Activated CD4-positive, alpha-beta T cell treated with anti-CD3 and anti-CD28 coated beads for 48 hours (primary cell): ENCODE results near the gene NSL1.

Experiments
- DNase-seq: peaks from one replicate; pipeline ENCODE4 v3.0.0-alpha.2; 2020

Gene NSL1

DNA sequence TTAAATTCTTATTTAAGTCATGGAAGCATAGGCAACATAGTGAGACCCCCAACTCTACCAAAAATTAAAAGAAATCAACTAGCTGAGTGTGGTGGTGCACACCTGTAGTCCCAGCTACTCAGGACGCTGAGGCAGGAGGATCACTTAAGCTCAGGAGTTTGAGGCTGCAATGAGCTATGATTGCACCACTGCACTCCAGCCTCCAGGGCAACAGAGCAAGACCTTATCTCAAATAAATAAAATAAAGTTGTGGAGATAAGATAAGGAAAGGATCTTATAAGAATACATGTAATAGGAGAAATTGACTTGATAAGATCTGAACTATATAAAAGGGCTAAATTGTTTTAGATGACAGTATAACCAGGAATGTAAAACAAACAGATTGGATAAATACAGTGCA, 89.7 kb downstream of the NSL1 start:
- DNase-seq = no peak

DNA sequence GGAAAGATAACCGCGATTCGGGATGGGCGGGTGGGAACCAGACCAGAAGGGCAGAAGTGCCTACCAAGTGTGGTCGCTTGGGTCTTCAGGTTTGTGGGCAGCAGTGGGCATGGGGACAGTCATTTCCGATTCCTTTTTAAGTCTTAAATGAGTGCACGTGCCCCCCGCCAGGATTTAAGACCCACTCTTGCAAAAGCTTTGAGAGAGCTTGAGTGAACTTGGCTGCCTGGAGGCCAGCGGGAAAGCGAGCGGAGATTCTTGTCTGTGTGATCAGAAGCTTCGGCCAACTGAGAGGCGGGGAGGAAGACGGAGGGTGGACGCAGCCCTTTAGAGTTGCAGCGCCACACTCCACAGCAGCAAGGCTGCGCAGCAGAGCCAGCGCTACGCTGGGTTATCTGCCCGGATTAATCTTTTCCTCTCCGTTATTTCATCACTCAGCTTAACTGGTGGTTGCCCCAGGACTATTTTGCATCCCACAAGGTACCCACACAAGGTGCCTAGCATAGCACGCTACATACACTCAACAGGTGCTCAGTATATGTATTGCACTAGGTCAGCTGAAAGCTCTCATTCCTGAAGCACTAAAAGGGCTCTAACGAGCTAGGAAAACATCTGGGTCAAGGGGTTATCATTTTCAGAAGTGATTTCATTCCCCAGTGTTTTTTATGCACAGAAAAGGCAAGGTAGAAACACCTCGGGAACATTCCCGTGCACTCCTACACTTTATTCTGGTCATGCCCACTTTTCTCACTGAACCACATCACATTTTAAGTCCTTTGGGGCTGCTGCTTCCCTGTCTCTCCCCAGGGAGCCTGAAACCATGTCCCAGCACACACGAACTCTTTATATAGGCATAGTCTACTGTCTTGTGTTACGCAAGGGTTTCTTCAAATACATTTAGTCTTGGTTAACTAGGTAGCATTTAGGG, 90.4 kb downstream of the NSL1 start:
- DNase-seq = peak; percentile 61

DNA sequence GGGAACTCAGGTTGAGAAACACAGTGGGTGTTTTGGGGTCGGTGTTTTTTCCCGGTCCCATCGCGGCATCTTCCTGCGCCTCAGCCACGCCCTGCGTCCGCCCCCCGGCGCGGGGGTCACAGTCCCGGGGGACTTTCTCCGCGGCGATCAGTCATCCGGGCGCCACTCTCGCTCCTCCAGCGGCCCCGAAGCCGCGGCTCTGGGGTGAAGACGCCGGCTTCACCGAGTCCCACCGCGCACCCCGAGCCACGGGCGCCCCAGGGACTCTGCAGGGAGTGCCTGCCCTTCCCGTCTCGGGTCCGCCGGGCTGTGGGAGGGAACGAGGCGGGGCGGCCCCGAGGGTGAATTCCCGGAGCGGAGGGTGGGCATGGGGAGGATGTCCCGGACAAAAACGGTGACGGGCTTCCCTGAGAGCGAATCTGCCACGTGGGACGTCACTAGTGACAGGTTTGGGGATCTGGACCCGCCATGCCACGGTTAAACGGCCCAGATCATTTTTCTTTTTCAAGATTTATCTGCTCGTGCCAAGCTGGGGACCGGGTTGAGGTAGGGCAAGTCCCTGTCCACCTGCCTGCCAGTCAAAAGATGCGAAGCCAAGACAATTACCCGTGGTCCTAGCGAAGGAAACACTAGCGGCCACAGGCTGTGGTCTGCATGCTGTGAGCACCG, 91.2 kb downstream of the NSL1 start:
- DNase-seq = peak; percentile 78

DNA sequence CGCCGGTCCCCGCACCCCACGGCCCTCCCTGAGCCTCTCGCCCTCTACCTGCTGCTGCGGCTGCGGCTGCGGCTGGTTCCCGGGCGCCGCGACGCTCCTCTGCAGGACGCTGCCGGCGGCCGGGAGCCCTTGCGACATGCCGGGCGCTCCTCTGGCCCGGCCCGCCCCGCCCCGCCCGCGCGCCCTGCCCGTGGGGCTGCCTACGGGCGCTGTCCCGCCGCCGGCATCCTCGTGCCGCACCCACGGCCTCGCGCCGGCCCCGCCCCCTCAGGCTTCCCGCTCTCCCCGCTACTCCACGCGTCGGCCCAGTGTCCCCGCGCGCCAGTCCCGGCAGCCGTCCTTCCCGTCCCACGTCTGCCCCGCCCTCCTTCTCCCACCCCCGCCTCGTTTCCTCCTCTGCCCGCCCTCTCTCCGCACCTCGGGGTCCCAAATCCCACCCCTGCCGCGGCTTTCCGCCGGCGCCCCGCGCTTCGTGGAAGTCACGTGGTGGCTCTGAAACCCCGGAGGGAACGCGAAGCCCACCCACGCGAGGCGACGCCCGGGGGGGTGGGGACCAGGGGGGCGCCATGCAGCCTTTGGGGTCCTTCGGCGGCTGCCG, 91.9 kb downstream of the NSL1 start, which contains the start of gene BATF3:
TSS of gene BATF3 (minus strand) at position 216 of the 598 bp plus-strand sequence. CDS start at position 138, 78 bp downstream.
- peak; percentile 78 for DNase-seq

DNA sequence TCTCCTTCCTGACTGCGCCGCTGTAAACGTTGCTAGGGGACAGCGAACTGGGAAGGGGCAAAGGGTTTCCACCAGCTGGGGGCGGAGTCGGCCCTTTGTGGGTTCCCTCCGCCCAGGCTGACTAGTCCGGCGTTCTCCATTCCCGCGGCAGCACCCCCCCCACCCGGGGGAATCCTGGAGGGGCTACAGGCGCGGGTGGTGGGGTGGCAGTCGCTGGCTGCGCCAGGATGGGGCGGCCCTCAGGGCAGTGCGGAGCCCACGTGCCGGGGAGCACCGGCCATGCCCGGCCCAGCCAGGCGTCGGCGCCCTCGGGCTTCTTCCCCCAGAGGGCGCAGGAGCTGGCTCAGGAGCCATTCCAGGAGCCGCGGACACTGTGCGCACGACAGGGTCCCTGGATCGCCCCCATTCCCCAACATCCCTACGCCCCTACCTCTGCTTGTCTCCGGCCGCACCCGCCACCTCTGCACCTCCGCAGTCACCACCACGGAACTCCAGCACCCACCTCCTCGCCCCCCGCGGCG, 92.4 kb downstream of the NSL1 start:
- DNase-seq = peak; percentile 76

DNA sequence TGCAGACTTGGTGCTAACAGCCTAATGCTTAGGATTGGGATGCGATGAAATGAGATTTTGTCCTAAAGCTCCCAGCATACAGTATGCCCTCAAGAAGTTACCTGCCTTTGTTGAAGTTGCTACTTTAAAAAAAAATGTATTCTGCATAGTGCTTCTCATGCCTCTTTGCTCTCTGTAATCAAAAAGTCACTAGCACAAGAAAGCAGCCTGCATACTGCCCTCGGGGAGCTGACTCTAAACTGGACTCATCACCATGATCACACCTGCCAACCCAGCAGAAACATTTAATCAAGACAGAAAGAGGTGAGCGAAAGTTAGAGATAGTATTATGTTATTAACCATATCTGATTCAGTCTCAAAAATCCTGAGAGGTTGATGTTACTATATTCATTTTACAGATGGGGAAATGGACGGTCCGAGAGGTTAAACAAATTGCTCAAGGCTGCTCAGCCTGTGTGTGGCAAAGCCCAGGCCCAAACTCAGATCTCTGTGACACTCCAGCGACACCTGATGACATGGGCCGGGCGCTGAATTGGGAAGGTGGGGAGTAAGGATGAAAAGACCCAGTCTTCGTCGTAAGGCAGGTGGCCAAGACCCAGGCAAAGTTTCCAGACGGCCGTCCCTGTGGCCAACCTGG, 93.0 kb downstream of the NSL1 start:
- no peak for DNase-seq

DNA sequence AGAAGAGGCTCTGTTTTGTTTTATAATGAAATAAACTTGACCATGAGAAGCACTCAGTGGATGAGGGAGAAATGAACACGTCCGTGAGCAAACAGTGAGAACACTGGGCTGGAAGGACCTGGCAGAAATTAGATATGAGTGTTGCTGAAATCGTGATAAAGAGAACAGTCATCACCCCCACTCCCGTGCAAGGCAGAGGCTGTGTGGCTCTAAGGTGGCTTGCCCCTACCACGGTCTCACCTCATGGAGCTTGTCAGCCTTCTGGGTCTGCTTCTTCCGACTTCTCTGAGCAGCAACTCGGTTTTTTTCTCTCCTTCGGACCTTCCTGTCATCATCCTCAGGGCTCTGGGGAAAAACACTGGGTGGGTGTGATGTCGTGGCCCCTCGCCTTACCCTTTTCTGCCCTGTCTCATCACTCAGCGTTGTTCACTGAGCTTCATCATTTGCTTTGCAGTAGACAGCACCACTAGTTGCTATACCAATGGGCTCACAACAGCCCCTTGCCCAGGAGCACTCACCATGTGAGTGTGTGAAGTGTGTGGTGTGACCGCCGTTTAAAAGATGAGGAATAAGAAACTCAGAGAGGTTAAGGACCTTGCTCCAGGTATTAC, 94.8 kb downstream of the NSL1 start:
- no peak for DNase-seq

DNA sequence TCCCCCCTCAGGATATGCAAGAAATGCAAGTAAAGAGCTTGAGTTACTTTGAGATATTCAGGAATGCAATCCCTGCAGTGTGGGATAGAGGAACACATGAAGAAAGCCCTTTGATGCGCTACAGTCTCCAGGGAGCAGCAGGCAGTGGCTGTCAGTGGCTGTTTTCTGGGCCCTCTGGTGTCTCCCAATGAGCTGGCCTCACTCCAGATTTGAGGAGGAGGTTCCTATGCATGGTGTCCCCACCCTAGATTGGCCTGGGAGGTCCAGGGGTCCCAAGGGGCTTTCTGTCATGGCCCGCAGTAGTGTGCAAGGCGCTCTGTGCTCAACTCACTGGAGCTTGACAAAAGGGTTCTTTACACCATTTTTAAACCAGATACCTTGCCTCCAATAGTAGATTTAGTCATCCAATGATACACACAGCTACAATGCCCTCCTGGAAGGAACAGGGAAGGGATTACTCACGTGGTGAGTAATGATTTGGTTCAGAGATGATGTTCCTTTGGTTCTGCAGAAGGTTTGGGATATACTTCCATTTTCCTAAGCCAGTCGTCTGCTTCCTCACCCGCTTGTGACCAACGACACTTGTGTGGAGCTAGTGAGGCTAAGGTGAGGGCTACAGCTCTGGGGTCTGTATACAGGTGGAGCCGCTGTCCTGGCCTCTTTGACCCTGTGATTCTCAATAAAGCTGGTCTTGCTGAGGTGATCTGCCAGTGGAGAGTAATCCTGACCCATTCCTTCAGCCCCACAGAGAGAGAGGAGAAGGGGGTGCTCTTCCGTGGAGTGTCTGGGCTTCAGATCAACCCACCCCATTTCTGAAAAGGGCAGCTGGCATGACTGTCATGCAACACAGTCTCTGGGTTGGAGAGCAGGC, 98.6 kb downstream of the NSL1 start:
- DNase-seq = no peak

DNA sequence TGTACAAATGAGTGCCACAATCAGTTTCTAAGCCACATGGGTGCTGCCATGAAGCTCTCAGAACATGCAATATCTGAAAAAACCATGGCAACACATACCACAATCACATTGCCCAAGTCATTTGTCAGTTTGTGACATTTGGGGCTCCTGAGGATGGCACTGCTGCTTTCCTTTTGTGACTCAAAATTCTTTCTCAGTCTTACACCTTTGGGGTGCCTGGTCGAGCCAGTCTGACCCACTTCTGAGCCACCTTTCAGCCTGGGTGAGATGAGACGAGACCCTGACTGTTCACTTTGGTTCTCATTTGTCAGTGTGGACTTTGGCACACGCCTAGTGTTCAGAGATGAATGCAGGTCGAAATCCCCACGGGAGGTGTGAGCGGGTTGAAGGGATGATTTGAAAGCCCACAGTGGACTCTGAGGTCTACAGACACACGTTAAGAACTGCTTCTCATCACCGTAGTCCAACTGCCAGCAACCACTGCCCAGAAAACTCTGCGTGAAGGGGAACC, 100.0 kb downstream of the NSL1 start:
- peak; percentile 53 for DNase-seq

DNA sequence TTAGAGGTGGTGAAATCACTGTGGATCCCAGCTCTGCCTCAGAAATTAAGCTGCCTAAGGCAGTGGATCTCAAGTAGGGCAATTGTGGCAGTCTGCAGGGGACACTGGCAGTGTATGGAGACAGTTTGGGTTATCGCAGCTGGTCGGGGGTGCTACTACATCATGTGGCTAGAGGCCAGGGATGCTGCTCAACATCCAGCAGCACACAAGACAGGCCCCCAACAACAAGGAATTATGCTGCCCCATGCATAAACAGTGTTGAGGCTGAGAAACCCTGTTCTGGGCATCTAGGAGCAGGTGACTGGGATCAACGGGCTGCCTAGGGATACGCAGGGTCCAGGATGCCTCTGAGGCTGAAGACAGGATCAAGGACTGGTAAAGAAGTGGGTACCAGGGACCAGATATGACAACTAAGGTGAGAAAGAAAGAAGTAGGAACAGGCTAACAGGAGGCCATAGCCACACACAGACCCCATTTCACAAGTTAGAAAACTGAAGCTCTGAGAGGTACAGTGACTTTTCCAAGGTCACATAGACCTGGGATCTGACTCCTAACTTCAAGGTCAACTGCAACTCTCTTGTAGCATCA, 100.7 kb downstream of the NSL1 start:
- DNase-seq = no peak

DNA sequence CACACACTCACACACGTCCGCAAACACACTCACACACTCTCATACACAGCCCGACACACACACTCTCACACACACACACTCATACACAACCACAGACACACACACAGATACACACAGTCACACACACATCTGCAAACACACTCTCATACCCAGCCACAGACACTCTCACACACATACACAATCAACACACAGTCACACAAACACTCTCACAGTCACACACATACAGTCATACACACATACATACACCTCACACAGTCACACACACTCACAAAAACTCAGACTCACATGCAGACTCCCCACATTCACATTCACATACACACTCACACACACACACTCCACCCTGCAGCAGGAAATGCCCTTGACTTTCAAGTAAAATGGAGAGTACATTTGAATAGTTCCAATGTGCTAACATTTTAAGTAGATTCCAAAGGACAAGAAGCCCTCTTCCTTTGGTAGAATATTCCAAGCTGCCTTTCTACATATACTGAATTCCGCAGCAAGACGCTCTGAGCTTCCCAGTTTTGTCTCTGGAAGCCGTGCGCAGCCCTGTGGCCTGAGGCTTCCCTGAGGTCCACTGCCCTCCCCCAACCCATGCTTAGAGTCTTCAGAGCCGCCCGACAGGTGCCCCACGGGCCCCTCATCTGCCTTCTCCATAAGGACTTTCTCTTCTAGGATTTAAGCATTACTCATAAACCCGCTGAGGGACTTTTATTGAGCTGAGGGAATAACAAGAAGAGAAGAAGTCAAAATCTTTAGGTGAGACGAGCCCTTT, 101.6 kb downstream of the NSL1 start:
- no peak for DNase-seq

DNA sequence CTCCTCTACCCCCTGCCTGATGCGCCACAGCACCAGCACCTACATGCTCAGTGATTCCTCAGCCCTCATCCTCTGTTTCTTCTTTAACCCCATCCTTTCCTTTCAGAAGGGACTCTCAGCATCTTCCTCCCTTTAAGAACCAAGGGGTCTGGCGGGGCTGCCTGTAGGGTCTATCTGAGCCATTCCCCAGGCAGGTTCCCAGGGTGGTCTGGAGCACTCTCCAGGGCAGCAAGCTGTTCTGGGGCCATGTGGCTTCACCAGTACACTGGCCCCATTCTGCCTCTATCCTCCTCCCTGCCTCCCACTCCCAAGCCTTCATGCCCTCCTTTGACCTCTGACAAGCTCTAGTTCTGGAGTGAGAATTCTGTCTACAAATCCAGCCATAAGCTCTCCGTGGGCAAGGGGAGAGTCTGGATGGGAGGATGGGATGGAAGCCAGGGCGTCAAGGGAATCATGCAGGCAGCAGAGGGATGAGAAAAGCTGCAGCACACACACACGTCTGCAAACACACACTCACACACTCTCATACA, 102.3 kb downstream of the NSL1 start:
- DNase-seq = no peak

DNA sequence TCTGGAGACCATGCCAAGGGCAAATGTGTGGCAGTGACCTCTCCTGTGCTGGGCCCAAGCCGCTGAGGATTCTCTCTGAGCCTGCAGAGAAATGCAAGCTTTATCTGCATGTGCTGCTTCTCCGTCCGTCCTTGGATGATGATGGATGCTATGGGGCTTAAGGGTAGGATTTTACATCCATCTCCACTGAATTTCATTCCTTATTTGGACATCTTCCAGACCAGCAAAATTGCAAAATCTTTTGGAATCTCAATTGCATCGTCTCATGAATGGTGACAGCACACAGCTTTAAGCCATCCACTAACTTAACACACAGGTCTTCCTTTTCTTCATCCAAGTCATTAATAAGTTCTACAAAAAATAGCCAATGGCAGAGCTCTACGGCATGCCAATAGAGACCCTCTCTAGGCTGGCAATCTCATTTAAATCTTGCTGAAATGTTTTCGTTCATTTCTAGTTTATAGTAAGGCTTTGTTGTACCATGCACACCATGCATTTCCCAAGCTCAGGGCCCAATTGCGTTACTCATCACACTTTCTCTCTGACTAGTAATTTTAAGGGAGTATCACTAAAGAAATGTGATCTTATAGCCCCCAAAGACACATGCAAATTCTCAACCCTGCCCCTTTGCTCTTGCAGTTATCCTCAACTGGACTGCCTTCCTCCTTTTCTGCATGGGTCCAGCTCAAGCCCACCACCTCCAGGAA, 103.1 kb downstream of the NSL1 start:
- no peak for DNase-seq

DNA sequence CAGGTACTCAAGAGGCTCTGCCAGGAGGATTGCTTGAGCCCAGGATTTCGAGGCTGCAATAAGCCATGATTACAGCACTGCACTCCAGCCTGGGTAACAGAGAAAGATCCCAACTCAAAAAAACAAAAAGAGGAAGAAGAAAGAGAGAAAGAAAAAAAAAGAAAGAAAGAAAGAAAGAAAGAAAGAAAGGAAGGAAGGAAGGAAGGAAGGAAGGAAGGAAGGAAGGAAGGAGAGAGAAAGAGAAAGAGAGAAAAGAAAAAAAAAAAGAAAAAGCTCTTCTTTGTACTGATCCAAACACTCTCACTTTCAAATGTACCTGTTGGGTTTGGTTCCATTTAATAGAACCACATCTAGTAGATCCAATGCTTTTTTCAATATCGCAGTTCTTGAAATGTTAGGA, 103.8 kb downstream of the NSL1 start:
- no peak for DNase-seq

DNA sequence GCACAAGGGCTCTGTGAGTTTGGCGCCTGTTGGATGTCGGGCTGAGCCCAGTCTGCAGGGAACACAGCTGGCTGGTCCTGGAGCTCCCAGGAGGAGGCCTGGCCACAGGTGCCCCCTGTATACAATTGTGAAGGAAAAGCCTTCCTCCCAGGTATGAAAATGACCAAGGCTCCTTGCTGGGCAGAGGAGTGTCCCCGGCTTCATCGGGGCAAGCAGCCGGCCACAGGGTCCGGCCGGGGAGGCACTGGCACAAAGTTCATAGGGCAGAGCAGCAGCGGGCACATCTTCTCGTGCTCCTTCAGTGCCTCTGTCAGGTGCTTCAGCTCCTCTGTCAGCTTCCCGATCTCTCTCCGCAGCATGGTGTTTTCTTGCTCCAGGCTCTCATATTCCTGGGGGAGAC, 105.0 kb downstream of the NSL1 start:
- DNase-seq = no peak

DNA sequence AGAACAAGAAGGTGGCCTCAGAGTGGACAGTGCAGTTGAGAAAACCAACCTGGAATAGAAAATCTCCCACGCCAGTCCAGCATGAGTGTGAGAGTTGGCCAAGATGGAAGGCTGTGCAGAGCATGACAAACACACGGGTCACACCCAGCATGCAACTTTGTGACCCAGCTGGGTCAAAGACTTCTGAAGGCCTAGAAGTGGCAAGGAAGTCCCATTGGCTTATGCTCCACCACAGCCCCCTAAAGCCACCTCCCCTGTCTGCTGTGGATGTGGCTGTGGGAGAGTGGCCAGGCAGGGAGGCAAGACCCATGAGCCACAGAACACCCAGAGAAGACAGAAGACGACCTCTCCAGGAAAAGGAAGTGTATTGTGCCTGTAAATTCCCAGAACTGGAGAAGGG, 105.5 kb downstream of the NSL1 start:
- DNase-seq = no peak

DNA sequence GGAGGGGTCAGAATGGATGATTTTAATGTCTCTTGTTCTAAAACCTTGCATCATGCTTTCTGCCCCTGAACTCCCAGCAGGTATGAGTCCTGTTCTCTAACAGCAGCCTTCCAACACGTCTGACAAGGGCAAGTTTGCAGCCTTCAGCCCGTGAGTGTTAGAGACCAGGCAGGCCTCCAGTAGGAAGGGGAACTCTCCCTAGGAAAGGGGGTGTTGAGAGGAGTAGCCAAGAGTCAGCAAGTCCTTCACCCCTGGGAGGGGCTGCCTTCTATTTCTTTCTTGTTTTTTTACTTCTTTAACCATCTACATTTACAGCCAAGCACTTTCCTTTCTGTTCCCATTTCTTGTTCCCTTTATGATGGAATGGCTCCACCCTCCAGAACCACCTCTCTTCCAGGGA, 106.1 kb downstream of the NSL1 start:
- DNase-seq = no peak

DNA sequence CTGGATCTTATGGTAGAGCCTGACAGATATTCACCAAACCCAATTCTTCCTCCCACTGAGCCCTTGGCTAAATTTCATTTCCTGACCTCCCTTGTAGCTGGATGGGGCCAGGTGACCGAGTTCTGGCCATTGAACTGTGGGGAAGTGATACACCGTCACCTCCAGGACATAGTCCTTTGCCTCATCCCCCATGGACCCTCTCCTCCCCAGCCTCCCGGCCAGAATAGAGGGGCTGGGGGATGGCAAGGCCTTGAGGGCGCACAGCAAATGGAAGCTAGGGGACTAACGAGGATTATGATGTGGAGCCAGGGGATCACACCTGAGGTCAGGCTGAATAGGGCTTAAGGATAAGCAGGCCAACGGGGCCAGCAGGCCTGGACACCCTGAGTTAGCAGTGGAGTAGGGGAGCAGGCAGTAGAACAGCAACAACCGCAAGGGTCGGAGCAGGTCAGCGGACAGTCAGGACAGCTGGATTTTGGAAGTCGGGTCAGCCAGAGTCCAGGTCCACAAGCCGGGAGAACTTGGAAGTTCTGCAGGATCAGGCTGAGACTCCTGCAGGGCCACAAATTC, 107.0 kb downstream of the NSL1 start:
- no peak for DNase-seq

DNA sequence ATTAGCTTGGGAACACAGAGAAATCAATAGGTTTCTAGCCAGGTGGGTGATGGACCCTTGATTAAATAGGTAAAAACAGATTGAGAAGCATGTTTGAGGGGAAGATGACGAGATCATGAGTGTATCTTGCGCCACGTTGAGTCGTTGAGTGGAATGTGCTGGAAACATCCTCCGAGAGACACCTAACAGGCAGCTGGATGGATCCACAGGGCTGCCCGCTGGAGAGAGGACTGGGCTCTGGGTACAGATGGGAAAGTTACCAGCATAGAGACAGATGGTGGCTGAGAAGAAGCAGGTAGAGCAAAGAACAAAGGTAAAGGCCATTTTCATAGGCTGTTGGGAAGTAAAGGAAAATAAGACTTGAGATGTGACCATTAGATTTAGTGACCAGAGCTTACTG, 107.5 kb downstream of the NSL1 start:
- DNase-seq = no peak
